ENCODE results near the gene OPTC. TPM values are rescaled to one million over a fixed set of nuclear protein-coding genes. Genes with fewer than 3 reads are reported as not detected.

Gene OPTC
- total RNA-seq, 1 experiment from 2014 or later = not detected

- no peak overlapping the region for H3K4me3 ChIP-seq (replicated peaks in 1 of 2; ENCODE audit: low read depth in 1 of 2, low read length in 2 of 2)
- H3K27ac ChIP-seq (ENCODE audit: low read depth, low read length) = no peak overlapping the region
- no TSS peak for BruUV-seq (replicated peaks)
- DNase-seq (ENCODE audit: low read depth, low spot score) (no peak), ATAC-seq (no peak)
- CTCF ChIA-PET = no interaction called here
- intact Hi-C loops (cut with micrococcal nuclease) = no loop called here
- no peaks in the 10 kb centered on the region for H3K9me2 ChIP-seq (ENCODE audit: insufficient read depth)
- peaks cover 7 to 13% of the 10 kb centered on the region in 2 experiments for H3K4me1 ChIP-seq (ENCODE audit: control insufficient read depth in 1 of 2, insufficient read depth in 2 of 2, low read length in 2 of 2)
- no peak overlapping the region for H3K4me2 ChIP-seq (ENCODE audit: low read length)
- no peaks in the 10 kb centered on the region for H3K36me3 ChIP-seq (ENCODE audit: control insufficient read depth in 1 of 2, insufficient read depth in 2 of 2, low read length in 2 of 2)
- RAD21 ChIA-PET (ENCODE audit: low non-redundant PET in 1 of 2, low total read pairs in 2 of 2, uncharacterized antibody in 2 of 2, unreplicated experiment in 2 of 2) = no interaction called here
- no peaks in the 10 kb centered on the region for H3K27me3 ChIP-seq (ENCODE audit: insufficient read depth, low read length)
- no peak for TF ChIP-seq ZFX (IDR thresholded peaks at IDR 0.05)
- TF ChIP-seq RAD21 (IDR thresholded peaks at IDR 0.05; ENCODE audit: low read depth) = no peak
- TF ChIP-seq SP1 (IDR thresholded peaks at IDR 0.05; ENCODE audit: low read depth) = no peak
- TF ChIP-seq CTCF (IDR thresholded peaks at IDR 0.05 in 2 of 3, conservative IDR thresholded peaks at IDR 0.05 in 1 of 3; ENCODE audit: borderline replicate concordance in 1 of 3, insufficient read depth in 1 of 3, low read depth in 2 of 3, low read length in 2 of 3) = no peak
- TF ChIP-seq JUND (IDR thresholded peaks at IDR 0.05) = no peak
- no peak for TF ChIP-seq CBX3 (IDR thresholded peaks at IDR 0.05; ENCODE audit: low read depth)
- no peak for TF ChIP-seq EGR1 (IDR thresholded peaks at IDR 0.05; ENCODE audit: low read depth)
- no peak for TF ChIP-seq FOSL1 (IDR thresholded peaks at IDR 0.05; ENCODE audit: low read depth)
- no peak for TF ChIP-seq TCF7L2 (IDR thresholded peaks at IDR 0.05; ENCODE audit: borderline replicate concordance, extremely low read depth, insufficient read depth, insufficient read length)
- no peak for TF ChIP-seq REST (IDR thresholded peaks at IDR 0.05; ENCODE audit: low read depth)
- TF ChIP-seq SRF (IDR thresholded peaks at IDR 0.05; ENCODE audit: low read depth) = no peak
- TF ChIP-seq CEBPB (IDR thresholded peaks at IDR 0.05; ENCODE audit: low read depth) = no peak
- no peak for TF ChIP-seq SIN3A (IDR thresholded peaks at IDR 0.05; ENCODE audit: low read depth)
- no peak for TF ChIP-seq EZH2 (IDR thresholded peaks at IDR 0.05)
- no peak for TF ChIP-seq ZBTB33 (IDR thresholded peaks at IDR 0.05; ENCODE audit: extremely low read depth, insufficient replicate concordance, low read length)
- no peak for TF ChIP-seq MAX (IDR thresholded peaks at IDR 0.05)
- no peaks in the 10 kb centered on the region for H4K20me1 ChIP-seq (ENCODE audit: insufficient read depth)
- no peaks in the 10 kb centered on the region for H3K79me2 ChIP-seq (ENCODE audit: insufficient read depth, low read length)
- H3K9me3 ChIP-seq (ENCODE audit: control insufficient read depth in 1 of 2, insufficient read depth in 1 of 2, low read depth in 1 of 2, low read length in 2 of 2) = no peaks in the 10 kb centered on the region
- no peak overlapping the region for H3K9ac ChIP-seq (ENCODE audit: low read length)
- POLR2A ChIA-PET = no interaction called here
- no peak overlapping the region for H2AFZ ChIP-seq (ENCODE audit: low read depth, low read length, poor library complexity, severe bottlenecking)
These were observed 53.2 kb downstream of the OPTC start for GRCh38 chr1:203547147-203547546.
